ENCODE data around the gene SLC35E3. TPM values are rescaled to one million over a fixed set of nuclear protein-coding genes. Genes with fewer than 3 reads are reported as not detected.

The SLC35E3 gene
- total RNA-seq, 1 donor from 2014 or later = 4.7 TPM

- Histone ChIP-seq H3K9me3 (ENCODE audit: control insufficient read depth in 3 of 3, low read length in 3 of 3) (no peaks in the 10 kb centered on the region), H3K9ac (ENCODE audit: low read depth in 1 of 3, low read length in 3 of 3) (no peak overlapping the region), H3K4me3 (ENCODE audit: low read length in 3 of 3) (no peak overlapping the region), H3K36me3 (ENCODE audit: control insufficient read depth in 3 of 3, insufficient read depth in 3 of 3, low read length in 3 of 3) (peaks cover 3 to 22% (median 15%) of the 10 kb centered on the region in 3 donors), H3K27me3 (ENCODE audit: control insufficient read depth in 3 of 3, insufficient read depth in 3 of 3, low read length in 3 of 3) (no peaks in the 10 kb centered on the region), H3K27ac (ENCODE audit: low read depth, low read length) (no peak overlapping the region), H3K4me1 (ENCODE audit: control insufficient read depth in 3 of 3, insufficient read depth in 3 of 3, low read length in 3 of 3) (peaks cover 7 to 18% (median 14%) of the 10 kb centered on the region in 3 donors)
Measured at GRCh38 chr12:68750506-68750905, 4.5 kb downstream of the SLC35E3 start.

DNA sequence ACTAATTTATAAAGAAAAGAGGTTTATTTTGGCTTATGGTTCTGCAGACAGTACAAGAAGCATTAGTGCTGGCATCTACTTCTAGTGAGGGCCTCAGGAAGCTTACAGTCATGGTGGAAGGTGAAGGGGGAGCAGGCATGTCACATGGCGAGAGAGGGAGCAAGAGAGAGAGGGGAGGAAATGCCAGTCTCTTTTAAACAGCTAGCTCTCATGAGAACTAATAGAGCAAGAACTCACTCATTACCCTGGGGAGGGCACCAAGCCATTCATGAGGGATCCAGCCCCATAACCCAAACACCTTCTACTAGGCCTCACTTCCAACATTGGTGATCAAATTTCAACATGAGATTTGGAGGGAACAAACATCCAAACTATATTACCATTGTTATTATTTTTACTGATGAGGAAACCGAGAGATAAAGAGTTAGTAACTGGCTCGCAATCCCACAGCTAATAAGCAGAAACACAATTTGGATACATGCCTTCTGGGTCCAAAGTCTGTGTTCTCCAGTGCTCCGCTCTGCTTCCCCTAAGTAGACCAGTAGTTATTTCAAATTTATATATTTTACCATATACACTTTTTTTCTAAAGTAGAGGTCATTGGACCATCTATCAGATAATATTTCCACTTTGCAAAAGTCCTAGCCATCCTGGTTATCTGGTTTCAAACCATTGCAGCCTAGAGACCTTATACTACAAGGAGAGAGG lies 9.7 kb downstream of the SLC35E3 start:
- Histone ChIP-seq H3K9me3 (ENCODE audit: control insufficient read depth in 3 of 3, low read length in 3 of 3) (no peaks in the 10 kb centered on the region), H3K9ac (ENCODE audit: low read depth in 1 of 3, low read length in 3 of 3) (no peak overlapping the region), H3K27ac (ENCODE audit: low read depth, low read length) (no peak overlapping the region), H3K36me3 (ENCODE audit: control insufficient read depth in 3 of 3, insufficient read depth in 3 of 3, low read length in 3 of 3) (peaks cover 6 to 26% (median 25%) of the 10 kb centered on the region in 3 donors), H3K4me3 (ENCODE audit: low read length in 3 of 3) (no peak overlapping the region), H3K4me1 (ENCODE audit: control insufficient read depth in 3 of 3, insufficient read depth in 3 of 3, low read length in 3 of 3) (no peaks in the 10 kb centered on the region), H3K27me3 (ENCODE audit: control insufficient read depth in 3 of 3, insufficient read depth in 3 of 3, low read length in 3 of 3) (no peaks in the 10 kb centered on the region)

GRCh38 chr12:68759852-68760251 lies 13.9 kb downstream of the SLC35E3 start:
- no peak overlapping the region for H3K4me3 ChIP-seq (ENCODE audit: low read length in 3 of 3)
- H3K9ac ChIP-seq (ENCODE audit: low read depth in 1 of 3, low read length in 3 of 3) = no peak overlapping the region
- no peaks in the 10 kb centered on the region for H3K9me3 ChIP-seq (ENCODE audit: control insufficient read depth in 3 of 3, low read length in 3 of 3)
- peaks cover 11 to 37% (median 34%) of the 10 kb centered on the region in 3 donors for H3K36me3 ChIP-seq (ENCODE audit: control insufficient read depth in 3 of 3, insufficient read depth in 3 of 3, low read length in 3 of 3)
- H3K4me1 ChIP-seq (ENCODE audit: control insufficient read depth in 3 of 3, insufficient read depth in 3 of 3, low read length in 3 of 3) = no peaks in the 10 kb centered on the region
- no peak overlapping the region for H3K27ac ChIP-seq (ENCODE audit: low read depth, low read length)
- H3K27me3 ChIP-seq (ENCODE audit: control insufficient read depth in 3 of 3, insufficient read depth in 3 of 3, low read length in 3 of 3) = no peaks in the 10 kb centered on the region

DNA sequence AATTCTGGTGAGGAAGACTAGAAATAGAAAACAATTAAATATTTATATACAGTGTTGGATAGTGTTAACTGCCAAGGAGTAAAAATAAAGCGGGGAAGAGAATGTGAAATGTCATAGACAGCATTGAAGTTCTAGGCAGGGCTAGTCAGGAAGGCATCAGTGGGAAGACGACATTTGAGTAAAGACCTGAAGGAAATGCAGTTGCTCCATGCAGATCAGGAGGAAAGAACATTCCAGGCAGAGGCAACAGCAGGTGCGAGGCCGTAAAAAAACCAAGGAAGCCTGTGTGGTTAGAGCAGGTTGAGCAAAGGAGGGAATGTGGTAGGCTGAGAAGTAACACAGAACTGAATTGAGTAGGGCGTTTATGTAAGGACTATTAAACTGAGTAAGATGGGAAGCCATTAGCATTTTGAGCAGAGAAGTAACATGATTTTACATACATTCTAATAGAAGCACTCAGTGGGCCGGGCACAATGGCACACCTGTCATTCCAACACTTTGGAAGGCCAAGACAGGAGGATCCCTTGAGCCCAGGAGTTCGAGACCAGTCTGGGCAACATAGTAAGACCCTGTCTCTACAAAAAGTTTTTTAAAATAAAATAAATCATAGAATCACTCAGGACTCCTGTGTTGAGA lies 14.9 kb downstream of the SLC35E3 start:
- Histone ChIP-seq H3K9me3 (ENCODE audit: control insufficient read depth in 3 of 3, low read length in 3 of 3) (no peaks in the 10 kb centered on the region), H3K27ac (ENCODE audit: low read depth, low read length) (no peak overlapping the region), H3K4me3 (ENCODE audit: low read length in 3 of 3) (no peak overlapping the region), H3K9ac (ENCODE audit: low read depth in 1 of 3, low read length in 3 of 3) (no peak overlapping the region), H3K36me3 (ENCODE audit: control insufficient read depth in 3 of 3, insufficient read depth in 3 of 3, low read length in 3 of 3) (peaks cover 8 to 31% (median 24%) of the 10 kb centered on the region in 3 donors), H3K4me1 (ENCODE audit: control insufficient read depth in 3 of 3, insufficient read depth in 3 of 3, low read length in 3 of 3) (no peaks in the 10 kb centered on the region), H3K27me3 (ENCODE audit: control insufficient read depth in 3 of 3, insufficient read depth in 3 of 3, low read length in 3 of 3) (no peaks in the 10 kb centered on the region)

- Histone ChIP-seq H3K9me3 (ENCODE audit: control insufficient read depth in 3 of 3, low read length in 3 of 3) (no peaks in the 10 kb centered on the region), H3K4me3 (ENCODE audit: low read length in 3 of 3) (no peak overlapping the region), H3K4me1 (ENCODE audit: control insufficient read depth in 3 of 3, insufficient read depth in 3 of 3, low read length in 3 of 3) (no peaks in the 10 kb centered on the region), H3K36me3 (ENCODE audit: control insufficient read depth in 3 of 3, insufficient read depth in 3 of 3, low read length in 3 of 3) (peaks cover 8 to 29% (median 20%) of the 10 kb centered on the region in 3 donors), H3K9ac (ENCODE audit: low read depth in 1 of 3, low read length in 3 of 3) (no peak overlapping the region), H3K27ac (ENCODE audit: low read depth, low read length) (no peak overlapping the region), H3K27me3 (ENCODE audit: control insufficient read depth in 3 of 3, insufficient read depth in 3 of 3, low read length in 3 of 3) (no peaks in the 10 kb centered on the region)
Measured at GRCh38 chr12:68761442-68761812, 15.5 kb downstream of the SLC35E3 start.

- no peak overlapping the region for H3K4me3 ChIP-seq (ENCODE audit: low read length in 3 of 3)
- no peaks in the 10 kb centered on the region for H3K9me3 ChIP-seq (ENCODE audit: control insufficient read depth in 3 of 3, low read length in 3 of 3)
- H3K27ac ChIP-seq (ENCODE audit: low read depth, low read length) = no peak overlapping the region
- H3K36me3 ChIP-seq (ENCODE audit: control insufficient read depth in 3 of 3, insufficient read depth in 3 of 3, low read length in 3 of 3) = peaks cover 8 to 34% (median 24%) of the 10 kb centered on the region in 3 donors
- no peak overlapping the region for H3K9ac ChIP-seq (ENCODE audit: low read depth in 1 of 3, low read length in 3 of 3)
- H3K27me3 ChIP-seq (ENCODE audit: control insufficient read depth in 3 of 3, insufficient read depth in 3 of 3, low read length in 3 of 3) = no peaks in the 10 kb centered on the region
- no peaks in the 10 kb centered on the region for H3K4me1 ChIP-seq (ENCODE audit: control insufficient read depth in 3 of 3, insufficient read depth in 3 of 3, low read length in 3 of 3)
Measured at GRCh38 chr12:68761901-68762630, 16.1 kb downstream of the SLC35E3 start.

- no peaks in the 10 kb centered on the region for H3K9me3 ChIP-seq (ENCODE audit: control insufficient read depth in 3 of 3, low read length in 3 of 3)
- H3K27me3 ChIP-seq (ENCODE audit: control insufficient read depth in 3 of 3, insufficient read depth in 3 of 3, low read length in 3 of 3) = no peaks in the 10 kb centered on the region
- H3K9ac ChIP-seq (ENCODE audit: low read depth in 1 of 3, low read length in 3 of 3) = no peak overlapping the region
- no peaks in the 10 kb centered on the region for H3K4me1 ChIP-seq (ENCODE audit: control insufficient read depth in 3 of 3, insufficient read depth in 3 of 3, low read length in 3 of 3)
- no peak overlapping the region for H3K27ac ChIP-seq (ENCODE audit: low read depth, low read length)
- peaks cover 8 to 34% (median 24%) of the 10 kb centered on the region in 3 donors for H3K36me3 ChIP-seq (ENCODE audit: control insufficient read depth in 3 of 3, insufficient read depth in 3 of 3, low read length in 3 of 3)
- H3K4me3 ChIP-seq (ENCODE audit: low read length in 3 of 3) = no peak overlapping the region
Measured at GRCh38 chr12:68762691-68763090, 16.7 kb downstream of the SLC35E3 start.

DNA sequence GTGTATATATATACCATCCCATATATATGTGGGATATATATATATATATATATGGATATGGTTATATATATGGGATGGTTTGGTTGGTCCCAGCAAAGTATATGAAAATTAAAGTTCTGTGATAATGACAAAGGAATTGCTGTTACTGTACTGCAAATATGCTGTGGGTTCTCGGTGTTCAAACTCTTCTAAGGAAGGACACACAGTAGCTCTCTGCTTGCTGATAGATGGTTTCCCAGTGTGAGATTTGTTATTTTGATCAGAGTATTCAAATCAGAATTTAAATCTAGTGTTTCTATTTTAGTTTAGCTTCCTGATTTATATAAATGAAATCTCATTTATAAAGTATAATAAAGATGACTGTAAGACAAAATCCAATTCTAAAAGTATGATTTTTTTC lies 19.7 kb downstream of the SLC35E3 start:
- Histone ChIP-seq H3K4me1 (ENCODE audit: control insufficient read depth in 3 of 3, insufficient read depth in 3 of 3, low read length in 3 of 3) (no peaks in the 10 kb centered on the region), H3K36me3 (ENCODE audit: control insufficient read depth in 3 of 3, insufficient read depth in 3 of 3, low read length in 3 of 3) (peaks cover 6 to 34% (median 20%) of the 10 kb centered on the region in 3 donors), H3K4me3 (ENCODE audit: low read length in 3 of 3) (no peak overlapping the region), H3K9ac (ENCODE audit: low read depth in 1 of 3, low read length in 3 of 3) (no peak overlapping the region), H3K27ac (ENCODE audit: low read depth, low read length) (no peak overlapping the region), H3K27me3 (ENCODE audit: control insufficient read depth in 3 of 3, insufficient read depth in 3 of 3, low read length in 3 of 3) (no peaks in the 10 kb centered on the region), H3K9me3 (ENCODE audit: control insufficient read depth in 3 of 3, low read length in 3 of 3) (no peaks in the 10 kb centered on the region)

GRCh38 chr12:68766646-68767045 lies 20.7 kb downstream of the SLC35E3 start:
- Histone ChIP-seq H3K4me3 (ENCODE audit: low read length in 3 of 3) (no peak overlapping the region), H3K9me3 (ENCODE audit: control insufficient read depth in 3 of 3, low read length in 3 of 3) (no peaks in the 10 kb centered on the region), H3K36me3 (ENCODE audit: control insufficient read depth in 3 of 3, insufficient read depth in 3 of 3, low read length in 3 of 3) (peaks cover 6 to 31% (median 17%) of the 10 kb centered on the region in 3 donors), H3K9ac (ENCODE audit: low read depth in 1 of 3, low read length in 3 of 3) (no peak overlapping the region), H3K4me1 (ENCODE audit: control insufficient read depth in 3 of 3, insufficient read depth in 3 of 3, low read length in 3 of 3) (no peaks in the 10 kb centered on the region), H3K27me3 (ENCODE audit: control insufficient read depth in 3 of 3, insufficient read depth in 3 of 3, low read length in 3 of 3) (no peaks in the 10 kb centered on the region), H3K27ac (ENCODE audit: low read depth, low read length) (no peak overlapping the region)

DNA sequence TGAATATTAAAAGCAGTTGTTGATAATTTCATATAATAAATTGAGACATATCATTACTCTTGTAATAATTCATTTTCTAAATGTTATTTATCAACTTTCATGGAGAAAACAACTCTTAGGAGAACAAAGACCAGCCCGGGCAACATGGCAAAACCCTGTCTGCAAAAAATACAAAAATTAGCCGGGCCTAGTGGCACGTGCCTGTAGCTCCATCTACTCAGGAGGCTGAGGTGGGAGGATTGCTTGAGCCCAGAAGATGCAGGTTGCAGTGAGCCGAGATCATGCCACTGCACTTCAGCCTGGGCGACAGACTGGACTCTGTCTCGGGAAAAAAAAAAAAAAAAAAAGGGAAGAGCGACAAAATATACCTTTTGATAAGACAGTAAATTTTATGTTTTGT lies 21.2 kb downstream of the SLC35E3 start:
- H3K27me3 ChIP-seq (ENCODE audit: control insufficient read depth in 3 of 3, insufficient read depth in 3 of 3, low read length in 3 of 3) = no peaks in the 10 kb centered on the region
- no peak overlapping the region for H3K9ac ChIP-seq (ENCODE audit: low read depth in 1 of 3, low read length in 3 of 3)
- no peak overlapping the region for H3K4me3 ChIP-seq (ENCODE audit: low read length in 3 of 3)
- peaks cover 6 to 25% (median 17%) of the 10 kb centered on the region in 3 donors for H3K36me3 ChIP-seq (ENCODE audit: control insufficient read depth in 3 of 3, insufficient read depth in 3 of 3, low read length in 3 of 3)
- no peaks in the 10 kb centered on the region for H3K9me3 ChIP-seq (ENCODE audit: control insufficient read depth in 3 of 3, low read length in 3 of 3)
- no peak overlapping the region for H3K27ac ChIP-seq (ENCODE audit: low read depth, low read length)
- no peaks in the 10 kb centered on the region for H3K4me1 ChIP-seq (ENCODE audit: control insufficient read depth in 3 of 3, insufficient read depth in 3 of 3, low read length in 3 of 3)
